Uterus (tissue), 2 donors: ENCODE measurements around the gene INSIG1.

Experiments
- CTCF ChIP-seq, 4 experiments: fragments of 200-600 bp in 2 of 4; fragments of 450-650 bp in 2 of 4; sonication (generic) in 2 of 4; IDR thresholded peaks; one replicate each; pipeline ENCODE4 v1.5.1; 2016 to 2019; ENCODE audit warnings: antibody characterized with exemption in 4 of 4, mild to moderate bottlenecking in 2 of 4, moderate library complexity in 1 of 4
- POLR2A ChIP-seq, 2 donors: fragments of 450-650 bp; IDR thresholded peaks; one replicate each; pipeline ENCODE4 v1.6.1; 2016; ENCODE audit warnings: antibody characterized with exemption in 2 of 2, mild to moderate bottlenecking in 1 of 2, moderate library complexity in 1 of 2

GRCh38 chr7:155270861-155271260 lies 26.8 kb upstream of the INSIG1 start:
- no peak for TF ChIP-seq POLR2A (IDR thresholded peaks at IDR 0.05)
- no peak for TF ChIP-seq CTCF (IDR thresholded peaks at IDR 0.05)
